AG08395 (cell line): Measurements from ENCODE around the gene PSMC1.
A peak's percentile ranks its signal among the peaks of the same experiment; 100 is the strongest.
"Not testable (repeated sequence)": the region's sequence is repeated elsewhere in the genome, so short reads cannot be mapped to it uniquely, and the experiment has no call there.

ENCODE experiments used
- DNase-seq: peaks from one replicate; pipeline ENCODE4 v3.0.0; 2012; ENCODE audit warnings: mixed read lengths, low spot score

Gene PSMC1

GRCh38 chr14:90256354-90257131 is at the start of gene PSMC1:
Gene PSMC1 (plus strand): TSS chr14:90256553. CDS start chr14:90256598, 45 bp downstream.
- peak; percentile 93 for DNase-seq

GRCh38 chr14:90213099-90213748 is 43.1 kb upstream of the PSMC1 start:
- no peak for DNase-seq

GRCh38 chr14:90228478-90228877 is 27.9 kb upstream of the PSMC1 start:
- DNase-seq, result no peak

- DNase-seq, result not testable (repeated sequence)
These were observed 26.4 kb upstream of the PSMC1 start for GRCh38 chr14:90229942-90230341.

GRCh38 chr14:90235179-90235976 is 21.0 kb upstream of the PSMC1 start:
- DNase-seq, result peak; percentile 85

- DNase-seq, result no peak
These were observed 17.2 kb upstream of the PSMC1 start for GRCh38 chr14:90239139-90239538.

- no peak for DNase-seq
These were observed 13.9 kb upstream of the PSMC1 start for GRCh38 chr14:90242444-90242843.

- DNase-seq, result no peak
These were observed 9.4 kb upstream of the PSMC1 start for GRCh38 chr14:90246936-90247335.

- DNase-seq, result not testable (repeated sequence)
These were observed 8.9 kb upstream of the PSMC1 start for GRCh38 chr14:90247441-90247840.

- no peak for DNase-seq
These were observed 7.8 kb upstream of the PSMC1 start for GRCh38 chr14:90248594-90248993.

GRCh38 chr14:90253826-90254225 is 2.5 kb upstream of the PSMC1 start:
- no peak for DNase-seq

- no peak for DNase-seq
These were observed 482 bp upstream of the PSMC1 start for GRCh38 chr14:90255871-90256270.

GRCh38 chr14:90263748-90264449 is 7.5 kb downstream of the PSMC1 start:
- no peak for DNase-seq

GRCh38 chr14:90266441-90267154 is 10.2 kb downstream of the PSMC1 start:
- DNase-seq, result no peak

- DNase-seq, result no peak
These were observed 12.1 kb downstream of the PSMC1 start for GRCh38 chr14:90268420-90268819.

GRCh38 chr14:90272523-90272922 is 16.2 kb downstream of the PSMC1 start:
- DNase-seq, result no peak

GRCh38 chr14:90273532-90273931 is 17.2 kb downstream of the PSMC1 start:
- no peak for DNase-seq

GRCh38 chr14:90274019-90274418 is 17.7 kb downstream of the PSMC1 start:
- DNase-seq, result no peak

GRCh38 chr14:90274808-90275457 is 18.6 kb downstream of the PSMC1 start:
- DNase-seq, result peak; percentile 48

GRCh38 chr14:90275458-90275814 is 19.1 kb downstream of the PSMC1 start:
- no peak for DNase-seq

- DNase-seq, result no peak
These were observed 19.5 kb downstream of the PSMC1 start for GRCh38 chr14:90275820-90276219.
